GM21528 (cell line): Measurements from ENCODE around the gene KRT37.
"Not testable (repeated sequence)": the region's sequence is repeated elsewhere in the genome, so short reads cannot be mapped to it uniquely, and the experiment has no call there.

Experiments
- ATAC-seq: cut with Tn5 transposase; IDR thresholded peaks from one replicate; pipeline ENCODE4 v1.9.1; 2021; ENCODE audit warnings: mild to moderate bottlenecking, moderate library complexity; ENCODE audit not compliant: unreplicated experiment, low FRiP score

KRT37 gene

GRCh38 chr17:41437769-41438168, 13.4 kb upstream of the KRT37 start:
- ATAC-seq: no peak

- no peak for ATAC-seq
These were observed 12.9 kb upstream of the KRT37 start for GRCh38 chr17:41437254-41437653.

- ATAC-seq: no peak
These were observed 10.0 kb upstream of the KRT37 start for GRCh38 chr17:41434415-41434814.

- ATAC-seq: no peak
These were observed 9.6 kb upstream of the KRT37 start for GRCh38 chr17:41434005-41434404.

- ATAC-seq: no peak
These were observed 9.2 kb upstream of the KRT37 start for GRCh38 chr17:41433586-41433985.

GRCh38 chr17:41430376-41430775, 6.0 kb upstream of the KRT37 start:
- not testable (repeated sequence) for ATAC-seq

- no peak for ATAC-seq
These were observed 5.3 kb upstream of the KRT37 start for GRCh38 chr17:41429667-41430066.

GRCh38 chr17:41428591-41429291, 4.4 kb upstream of the KRT37 start:
- no peak for ATAC-seq

- ATAC-seq: not testable (repeated sequence)
These were observed 1.8 kb downstream of the KRT37 start for GRCh38 chr17:41422586-41422985.

- ATAC-seq: no peak
These were observed 2.8 kb downstream of the KRT37 start for GRCh38 chr17:41421617-41422016.

GRCh38 chr17:41421116-41421515, 3.3 kb downstream of the KRT37 start:
- ATAC-seq: no peak

GRCh38 chr17:41420134-41420533, 4.3 kb downstream of the KRT37 start:
- ATAC-seq: no peak

GRCh38 chr17:41419716-41420115, 4.7 kb downstream of the KRT37 start:
- no peak for ATAC-seq

GRCh38 chr17:41418116-41418860, 6.1 kb downstream of the KRT37 start:
- no peak for ATAC-seq

- ATAC-seq: no peak
These were observed 6.8 kb downstream of the KRT37 start for GRCh38 chr17:41417576-41418015.

- no peak for ATAC-seq
These were observed 7.3 kb downstream of the KRT37 start for GRCh38 chr17:41417127-41417526.

GRCh38 chr17:41416479-41416878, 7.9 kb downstream of the KRT37 start:
- ATAC-seq: no peak

- no peak for ATAC-seq
These were observed 8.5 kb downstream of the KRT37 start for GRCh38 chr17:41415833-41416335.

- no peak for ATAC-seq
These were observed 9.0 kb downstream of the KRT37 start for GRCh38 chr17:41415411-41415810.

GRCh38 chr17:41413982-41414381, 10.4 kb downstream of the KRT37 start:
- no peak for ATAC-seq

- ATAC-seq: no peak
These were observed 10.9 kb downstream of the KRT37 start for GRCh38 chr17:41413353-41413957.
